Naive B cell (primary cell): Measurements from ENCODE around the gene PRMT5. TPM values are rescaled to one million over a fixed set of nuclear protein-coding genes. Genes with fewer than 3 reads are reported as not detected.
"Not testable (repeated sequence)": the region's sequence is repeated elsewhere in the genome, so short reads cannot be mapped to it uniquely, and the experiment has no call there.

ENCODE experiments used
- ATAC-seq, 2 donors: fragments of 150-1000 bp; cut with Tn5 transposase; 2 replicates each; pipeline ENCODE4 v1.10.0; 2021; ENCODE audit warnings: low read depth in 2 of 2, mild to moderate bottlenecking in 2 of 2, moderate library complexity in 2 of 2
- DNase-seq: peaks from one replicate; pipeline ENCODE4 v3.0.0; 2022
- H3K27ac Mint-ChIP-seq, 6 donors: one replicate each; pipeline ENCODE4 v1.8.0; 2020 to 2022; ENCODE audit warnings: mild to moderate bottlenecking in 6 of 6, mixed read lengths in 6 of 6, moderate library complexity in 5 of 6, inconsistent platforms in 2 of 6
- H3K27me3 Mint-ChIP-seq, 3 donors: one replicate each; pipeline ENCODE4 v1.8.0; 2021 to 2022; ENCODE audit warnings: mixed read lengths in 3 of 3, mild to moderate bottlenecking in 1 of 3
- H3K36me3 Mint-ChIP-seq, 2 donors: one replicate each; pipeline ENCODE4 v1.8.0; 2020 to 2022; ENCODE audit warnings: mixed read lengths in 2 of 2, inconsistent platforms in 1 of 2, mild to moderate bottlenecking in 1 of 2
- H3K4me1 Mint-ChIP-seq, 3 donors: one replicate each; pipeline ENCODE4 v1.8.0; 2020 to 2022; ENCODE audit warnings: mixed read lengths in 3 of 3, inconsistent platforms in 1 of 3, mild to moderate bottlenecking in 1 of 3, moderate library complexity in 1 of 3
- H3K4me3 Mint-ChIP-seq, 8 donors: one replicate each; pipeline ENCODE4 v1.8.0; 2020 to 2022; ENCODE audit warnings: mild to moderate bottlenecking in 8 of 8, mixed read lengths in 8 of 8, moderate library complexity in 8 of 8, inconsistent platforms in 2 of 8
- H3K9me3 Mint-ChIP-seq, 7 donors: one replicate each; pipeline ENCODE4 v1.8.0; 2020 to 2022; ENCODE audit warnings: mixed read lengths in 7 of 7, mild to moderate bottlenecking in 5 of 7, inconsistent platforms in 2 of 7, moderate library complexity in 1 of 7
- polyA plus RNA-seq, 6 donors: library from polyadenylated mRNA; unstranded; fragments of 300-500 nt; fragmentation: Illumina TruSeq; gene quantifications; one replicate each; pipeline ENCODE4 v1.2.3, GENCODE V29; 2021; ENCODE audit warnings: low read depth in 6 of 6

The PRMT5 gene
- polyA plus RNA-seq, 6 donors from 2014 or later, result 43.7 to 67.6 (median 49.9) TPM

DNA sequence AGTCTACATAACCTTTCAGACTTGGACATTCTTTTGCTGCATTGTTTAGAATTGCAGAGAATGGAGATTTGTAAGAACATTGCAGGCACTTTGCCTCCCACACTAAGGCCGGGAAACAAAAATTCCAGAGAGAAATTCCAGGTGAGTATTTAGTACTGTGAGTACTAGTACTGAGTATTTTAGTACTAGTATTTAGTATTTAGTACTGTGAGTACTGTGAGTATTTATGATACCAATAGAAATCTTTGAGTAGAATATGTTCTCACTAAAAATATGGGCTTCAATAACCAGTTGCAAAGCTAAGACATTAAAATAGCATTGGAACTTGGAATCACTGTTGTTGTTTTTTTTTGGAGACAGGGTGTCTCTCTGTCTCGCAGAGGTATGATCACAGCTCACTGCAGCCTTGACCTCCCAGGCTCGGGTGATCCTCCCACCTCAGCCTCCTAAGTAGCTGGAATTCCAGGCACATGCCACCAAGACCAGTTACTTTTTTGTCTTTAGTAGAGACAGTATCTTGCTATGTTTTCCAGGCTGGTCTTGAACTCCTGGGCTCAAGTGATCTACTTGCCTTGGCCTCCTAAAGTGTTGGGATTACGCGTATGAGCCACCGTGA, 33.0 kb upstream of the PRMT5 start:
- Mint-ChIP-seq H3K4me1 (peaks cover 0 to 5% (median 0%) of the 10 kb centered on the region in 3 donors), H3K36me3 (no peaks in the 10 kb centered on the region), H3K9me3 (no peaks in the 10 kb centered on the region), H3K4me3 (no peak overlapping the region), H3K27me3 (no peaks in the 10 kb centered on the region), H3K27ac (no peak overlapping the region)
- no peak for ATAC-seq
- no peak for DNase-seq

DNA sequence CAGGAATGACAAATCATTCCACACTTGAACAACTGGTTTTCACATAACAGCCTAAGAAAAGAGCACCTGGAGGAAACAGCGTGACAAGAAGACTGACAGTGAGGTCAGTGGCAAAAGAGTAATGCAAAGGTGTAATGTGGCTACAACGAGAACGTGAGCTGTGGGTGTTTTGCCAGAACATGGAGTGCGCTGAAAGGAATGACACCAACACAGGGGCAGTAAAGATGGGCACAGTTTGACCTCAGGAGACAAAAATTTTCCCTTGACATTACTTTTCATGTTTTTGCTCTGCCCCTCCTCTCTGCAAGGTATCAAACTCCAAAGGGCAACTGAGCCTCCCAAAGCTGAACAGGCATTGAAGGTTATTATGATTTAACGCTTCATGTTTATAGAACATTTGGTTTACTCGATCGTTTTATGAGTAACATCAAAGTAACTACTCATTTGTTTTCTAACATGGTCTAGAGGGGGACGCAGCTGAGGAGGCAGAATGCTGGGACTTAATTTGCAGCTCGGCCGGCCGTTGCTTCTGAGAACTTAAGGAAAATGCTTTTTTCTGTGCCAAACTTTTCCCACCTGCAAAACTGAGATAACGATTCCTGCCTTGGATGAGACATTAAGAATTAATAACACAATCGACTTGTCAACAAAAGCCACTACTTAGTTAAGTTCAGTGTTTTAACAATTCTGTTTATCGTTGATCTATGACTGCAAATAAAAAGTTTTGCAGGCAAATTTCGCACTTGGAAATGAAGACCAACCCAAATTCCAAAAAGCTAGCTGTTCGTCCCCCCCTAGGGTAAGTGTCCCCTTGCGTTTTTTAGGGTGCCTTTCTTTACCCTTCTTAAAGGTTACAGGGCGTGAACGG, 26.8 kb upstream of the PRMT5 start:
- ATAC-seq (no peak), DNase-seq (no peak)
- Mint-ChIP-seq H3K4me3 (peak overlapping the region; percentile 90 to 96 (median 93)), H3K4me1 (peaks cover 12 to 19% (median 15%) of the 10 kb centered on the region in 3 donors), H3K9me3 (no peaks in the 10 kb centered on the region), H3K27ac (peak overlapping the region in 5 of 6 donors; percentile 34 to 93 (median 77)), H3K36me3 (peaks cover 0 to 4% of the 10 kb centered on the region in 2 donors), H3K27me3 (no peaks in the 10 kb centered on the region)

DNA sequence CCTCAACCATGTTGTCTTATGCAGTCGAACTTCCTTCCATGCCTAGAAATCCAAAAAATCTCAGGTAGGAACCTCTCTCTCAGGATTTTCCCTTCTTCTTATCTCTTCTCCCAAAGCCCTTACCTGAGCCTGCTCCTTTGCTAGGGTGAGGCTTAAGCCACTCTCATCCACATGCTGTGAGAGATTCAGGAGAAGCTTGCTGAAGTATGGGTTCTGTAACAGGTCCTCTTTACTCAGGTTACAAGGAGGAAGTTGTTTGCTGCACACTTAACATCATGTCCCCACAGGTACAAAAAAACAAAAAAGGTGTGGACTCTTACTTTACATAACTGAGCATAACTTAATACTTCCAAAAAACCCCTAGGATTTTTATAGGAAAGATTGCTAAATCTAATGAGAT, 23.2 kb upstream of the PRMT5 start:
- Mint-ChIP-seq H3K4me3 (peak overlapping the region in 1 of 8 donors; percentile 73), H3K27ac (peak overlapping the region in 1 of 6 donors; percentile 47), H3K4me1 (peaks cover 12 to 17% (median 15%) of the 10 kb centered on the region in 3 donors), H3K9me3 (no peaks in the 10 kb centered on the region), H3K27me3 (no peaks in the 10 kb centered on the region), H3K36me3 (peaks cover 5 to 8% of the 10 kb centered on the region in 2 donors)
- ATAC-seq (no peak), DNase-seq (no peak)

DNA sequence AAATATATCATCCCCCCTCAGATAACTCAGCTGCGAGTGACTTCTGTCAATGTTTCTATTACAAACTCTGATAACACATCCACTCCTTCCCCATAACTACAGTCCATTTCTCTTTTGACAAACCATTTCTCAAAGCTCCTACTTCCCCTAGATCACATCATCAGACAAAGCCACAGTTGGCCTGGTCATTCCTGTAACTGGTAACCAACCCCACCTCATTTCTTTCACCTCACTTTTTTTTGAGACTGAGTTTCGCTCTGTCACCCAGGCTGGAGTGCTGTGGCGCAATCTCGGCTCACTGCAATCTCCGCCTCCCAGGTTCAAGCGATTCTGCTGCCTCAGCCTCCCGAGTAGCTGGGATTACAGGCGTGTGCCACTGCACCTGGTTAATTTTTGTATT, 22.6 kb upstream of the PRMT5 start:
- peaks cover 11 to 14% of the 10 kb centered on the region in 2 donors for H3K36me3 Mint-ChIP-seq
- not testable (repeated sequence) for DNase-seq, H3K4me3 Mint-ChIP-seq, H3K27ac Mint-ChIP-seq, ATAC-seq, H3K9me3 Mint-ChIP-seq, H3K27me3 Mint-ChIP-seq
- H3K4me1 Mint-ChIP-seq, result peaks cover 12 to 13% (median 13%) of the 10 kb centered on the region in 3 donors

DNA sequence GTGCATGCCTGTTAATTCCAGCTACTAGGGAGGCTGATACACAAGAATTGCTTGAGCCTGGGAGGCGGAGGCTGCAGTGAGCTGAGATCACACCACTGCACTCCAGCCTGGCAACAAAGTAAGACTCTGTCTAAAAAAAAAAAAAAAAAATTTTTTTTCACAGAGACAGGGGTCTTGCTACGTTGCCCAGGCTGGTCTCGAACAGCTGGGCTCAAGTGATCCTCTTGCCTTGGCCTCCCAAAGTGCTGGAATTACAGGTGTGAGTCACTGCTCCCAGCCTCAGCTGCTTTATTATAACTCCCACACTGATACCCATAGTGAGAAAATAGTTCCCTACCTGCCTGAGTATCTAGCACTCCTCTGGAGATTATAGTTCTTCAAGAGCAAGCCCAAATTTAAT, 16.5 kb upstream of the PRMT5 start:
- Mint-ChIP-seq H3K27ac (no peak overlapping the region), H3K27me3 (no peaks in the 10 kb centered on the region), H3K4me3 (no peak overlapping the region), H3K9me3 (no peaks in the 10 kb centered on the region), H3K4me1 (no peaks in the 10 kb centered on the region), H3K36me3 (peaks cover 12 to 16% of the 10 kb centered on the region in 2 donors)
- DNase-seq, result no peak
- ATAC-seq, result no peak

DNA sequence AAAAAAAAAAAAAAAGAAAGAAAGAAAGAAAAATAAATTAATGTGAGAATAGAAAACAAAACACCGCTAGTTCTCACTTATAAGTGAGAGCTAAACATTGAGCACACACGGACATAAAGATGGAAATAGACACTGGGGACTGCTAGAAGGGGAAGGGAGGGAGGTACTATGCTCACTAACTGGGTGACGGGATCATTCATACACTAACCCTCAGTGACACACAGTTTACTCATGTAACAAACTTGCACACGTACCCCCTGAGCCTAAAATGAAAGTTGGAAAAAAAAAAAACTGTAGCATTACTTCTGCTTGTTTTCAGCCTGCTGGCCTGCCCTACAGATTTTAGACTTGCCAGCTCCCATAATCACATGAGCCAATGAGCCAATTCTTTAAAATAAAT, 10.5 kb upstream of the PRMT5 start:
- no peaks in the 10 kb centered on the region for H3K36me3 Mint-ChIP-seq
- no peaks in the 10 kb centered on the region for H3K27me3 Mint-ChIP-seq
- DNase-seq (no peak), ATAC-seq (no peak)
- peak overlapping the region in 1 of 6 donors; percentile 35 for H3K27ac Mint-ChIP-seq
- H3K4me1 Mint-ChIP-seq, result no peaks in the 10 kb centered on the region
- no peak overlapping the region for H3K4me3 Mint-ChIP-seq
- no peaks in the 10 kb centered on the region for H3K9me3 Mint-ChIP-seq

DNA sequence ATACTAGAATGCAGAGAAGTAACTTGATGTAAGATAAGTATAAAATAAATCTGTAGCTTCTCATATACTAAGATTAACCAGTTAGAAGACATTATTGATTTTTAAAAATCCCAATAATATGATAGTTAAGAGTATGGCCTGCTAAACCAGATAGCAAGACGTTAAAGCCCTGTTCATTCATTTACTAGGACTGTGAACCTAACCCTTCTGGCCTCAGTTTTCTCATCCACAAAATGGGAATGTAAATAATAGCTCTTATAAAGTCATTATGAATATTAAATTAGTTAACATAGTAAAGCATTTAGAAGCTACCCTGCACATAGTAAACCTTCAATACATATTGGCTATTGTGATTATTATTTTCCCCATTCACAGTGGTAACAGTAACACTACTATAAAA, 6.0 kb upstream of the PRMT5 start:
- Mint-ChIP-seq H3K27ac (no peak overlapping the region), H3K4me3 (peak overlapping the region in 1 of 8 donors; percentile 5), H3K27me3 (no peaks in the 10 kb centered on the region), H3K9me3 (no peaks in the 10 kb centered on the region), H3K4me1 (peaks cover 0 to 13% (median 6%) of the 10 kb centered on the region in 3 donors), H3K36me3 (no peaks in the 10 kb centered on the region)
- DNase-seq, result no peak
- ATAC-seq, result no peak

DNA sequence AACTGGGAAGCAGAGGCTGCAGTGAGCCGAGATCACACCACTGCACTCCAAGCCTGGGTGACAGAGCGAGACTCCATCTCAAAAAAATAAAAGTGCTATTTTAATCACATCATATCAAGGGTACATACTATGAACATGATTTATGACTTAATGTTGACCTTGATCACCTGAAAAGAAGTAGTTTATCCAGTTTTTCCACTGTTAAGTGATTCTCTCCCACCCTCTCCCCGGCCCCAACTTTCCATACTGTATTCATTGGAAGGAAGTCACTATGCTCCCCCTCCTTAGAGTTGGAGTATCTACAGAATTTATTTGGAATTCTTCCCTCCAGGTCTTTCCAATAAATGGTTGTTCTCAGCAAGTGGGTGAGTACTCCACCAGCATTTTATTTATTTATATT, 3.0 kb upstream of the PRMT5 start:
- Mint-ChIP-seq H3K36me3 (no peaks in the 10 kb centered on the region), H3K4me3 (peak overlapping the region in 2 of 8 donors; percentile 24 to 47), H3K27ac (peak overlapping the region in 1 of 6 donors; percentile 10)

DNA sequence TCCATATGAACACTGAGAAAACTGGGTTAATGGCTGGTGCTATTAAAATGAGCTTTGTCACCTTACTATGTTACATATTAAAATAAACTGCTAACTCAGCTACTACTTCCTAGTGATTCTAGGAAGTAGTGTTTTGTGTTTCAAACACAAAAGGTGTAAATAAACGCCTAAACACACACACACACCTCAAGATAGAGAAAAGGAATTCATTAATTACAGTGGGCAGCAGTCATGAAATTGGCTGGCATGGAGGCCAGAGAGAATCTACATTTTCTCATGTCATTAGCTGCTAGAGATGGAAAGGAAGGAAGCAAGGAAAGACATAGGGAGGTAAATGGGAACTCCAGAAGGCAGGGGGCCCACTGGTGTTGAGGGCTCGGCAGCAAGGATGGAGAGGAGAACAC, 787 bp upstream of the PRMT5 start:
- H3K36me3 Mint-ChIP-seq, result no peaks in the 10 kb centered on the region
- DNase-seq, result no peak
- no peak overlapping the region for H3K4me3 Mint-ChIP-seq
- ATAC-seq, result peak in 1 of 2 donors; percentile 6
- no peak overlapping the region for H3K27ac Mint-ChIP-seq
- peaks cover 5 to 13% (median 12%) of the 10 kb centered on the region in 3 donors for H3K4me1 Mint-ChIP-seq
- H3K27me3 Mint-ChIP-seq, result no peaks in the 10 kb centered on the region
- no peaks in the 10 kb centered on the region for H3K9me3 Mint-ChIP-seq

More for the DNA sequence above, 3.0 kb upstream of the PRMT5 start:
- no peak for DNase-seq
- H3K27me3 Mint-ChIP-seq, result no peaks in the 10 kb centered on the region
- peaks cover 0 to 13% (median 8%) of the 10 kb centered on the region in 3 donors for H3K4me1 Mint-ChIP-seq
- H3K9me3 Mint-ChIP-seq, result no peaks in the 10 kb centered on the region
- ATAC-seq, result no peak

DNA sequence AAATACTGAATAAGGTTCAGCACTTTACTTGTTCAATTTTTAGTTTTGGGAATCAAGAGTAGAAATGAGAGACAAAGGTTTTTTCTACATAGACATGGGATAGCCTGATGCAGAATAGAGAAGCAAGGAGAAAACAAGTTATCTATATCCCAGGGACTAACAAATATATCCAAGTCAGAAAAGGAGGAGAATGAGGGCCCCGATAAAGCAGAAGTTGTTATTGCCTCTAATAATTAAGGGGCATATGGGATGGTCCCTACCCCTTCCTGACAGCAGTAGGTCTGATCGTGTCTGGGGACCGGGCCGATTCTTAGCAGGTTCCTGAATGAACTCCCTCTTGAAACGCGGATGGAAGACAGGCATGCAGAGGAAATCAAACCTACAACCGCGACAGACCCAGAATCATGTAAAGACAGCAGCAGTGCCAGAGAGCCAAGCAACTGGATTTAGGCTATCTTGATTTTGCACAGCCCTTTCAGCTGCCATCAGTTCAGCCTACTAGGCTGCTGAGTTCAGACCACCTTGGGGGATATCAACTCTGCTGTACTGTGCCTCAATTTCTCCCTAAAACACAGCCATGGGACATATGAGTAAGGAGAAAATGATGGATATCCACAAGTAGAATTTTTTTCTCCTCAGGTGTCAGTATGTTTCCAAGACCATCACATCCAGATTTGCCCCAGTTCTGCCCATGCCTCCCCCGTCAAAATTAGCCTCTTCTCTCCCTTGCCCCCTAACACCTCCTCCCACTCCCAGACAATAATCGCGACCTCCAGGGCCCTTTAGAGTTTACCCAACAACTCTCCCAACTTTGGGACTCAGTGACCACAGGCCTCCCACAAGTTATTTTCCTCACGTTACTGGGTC, 706 bp downstream of the PRMT5 start:
- no peaks in the 10 kb centered on the region for H3K27me3 Mint-ChIP-seq
- DNase-seq, result no peak

DNA sequence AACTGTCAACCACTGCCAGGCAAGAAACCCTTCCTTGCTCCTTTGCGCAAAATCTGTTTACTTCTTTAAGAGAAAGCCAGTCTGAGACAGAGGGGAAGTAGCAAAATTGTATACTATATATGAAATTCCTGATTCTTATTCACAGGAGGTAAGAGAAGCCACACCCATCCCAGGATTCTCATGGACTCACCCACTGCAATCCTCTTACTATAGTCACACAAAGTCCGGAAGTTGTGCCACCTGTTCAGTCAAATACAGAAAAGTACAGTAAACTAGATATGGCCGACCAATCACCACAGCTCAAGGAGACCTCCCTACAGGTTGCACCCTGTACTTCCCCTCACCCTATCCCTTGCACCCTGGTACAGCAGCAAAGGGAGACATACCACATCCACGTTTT, 2.9 kb downstream of the PRMT5 start:
- peak overlapping the region in 4 of 8 donors; percentile 35 to 63 (median 52) for H3K4me3 Mint-ChIP-seq
- DNase-seq (no peak), ATAC-seq (no peak)
- H3K27ac Mint-ChIP-seq, result no peak overlapping the region
- peaks cover under 1 to 17% of the 10 kb centered on the region in 2 donors for H3K36me3 Mint-ChIP-seq
- H3K27me3 Mint-ChIP-seq, result no peaks in the 10 kb centered on the region
- peaks cover 0 to 12% (median 5%) of the 10 kb centered on the region in 3 donors for H3K4me1 Mint-ChIP-seq
- no peaks in the 10 kb centered on the region for H3K9me3 Mint-ChIP-seq

More for the DNA sequence above, 706 bp downstream of the PRMT5 start:
- no peaks in the 10 kb centered on the region for H3K36me3 Mint-ChIP-seq
- no peak for ATAC-seq
- no peaks in the 10 kb centered on the region for H3K9me3 Mint-ChIP-seq
- H3K4me3 Mint-ChIP-seq, result no peak overlapping the region
- peaks cover 5 to 12% (median 9%) of the 10 kb centered on the region in 3 donors for H3K4me1 Mint-ChIP-seq
- H3K27ac Mint-ChIP-seq, result peak overlapping the region in 2 of 6 donors; percentile 40 to 44

DNA sequence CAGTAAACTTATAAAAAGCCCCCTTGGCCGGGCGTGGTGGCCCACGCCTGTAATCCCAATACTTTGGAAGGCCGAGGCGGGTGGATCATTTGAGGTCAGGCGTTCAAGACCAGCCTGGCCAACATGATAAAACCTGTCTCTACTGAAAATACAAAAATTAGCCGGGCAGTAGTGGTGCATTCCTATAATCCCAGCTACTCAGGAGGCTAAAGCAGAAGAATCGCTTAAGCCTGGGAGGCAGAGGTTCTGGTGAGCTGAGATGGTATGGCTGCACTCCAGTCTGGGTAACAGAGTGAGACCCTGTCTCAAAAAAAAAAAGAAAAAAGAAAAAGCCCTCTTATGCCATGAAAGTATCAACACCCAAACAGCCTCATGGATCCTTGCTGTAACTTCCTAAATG, 3.7 kb downstream of the PRMT5 start:
- Mint-ChIP-seq H3K9me3 (no peaks in the 10 kb centered on the region), H3K27me3 (no peaks in the 10 kb centered on the region), H3K36me3 (peaks cover 5 to 22% of the 10 kb centered on the region in 2 donors), H3K27ac (no peak overlapping the region), H3K4me3 (peak overlapping the region in 1 of 8 donors; percentile 48), H3K4me1 (peaks cover 0 to 12% (median 5%) of the 10 kb centered on the region in 3 donors)
- DNase-seq, result no peak
- no peak for ATAC-seq

DNA sequence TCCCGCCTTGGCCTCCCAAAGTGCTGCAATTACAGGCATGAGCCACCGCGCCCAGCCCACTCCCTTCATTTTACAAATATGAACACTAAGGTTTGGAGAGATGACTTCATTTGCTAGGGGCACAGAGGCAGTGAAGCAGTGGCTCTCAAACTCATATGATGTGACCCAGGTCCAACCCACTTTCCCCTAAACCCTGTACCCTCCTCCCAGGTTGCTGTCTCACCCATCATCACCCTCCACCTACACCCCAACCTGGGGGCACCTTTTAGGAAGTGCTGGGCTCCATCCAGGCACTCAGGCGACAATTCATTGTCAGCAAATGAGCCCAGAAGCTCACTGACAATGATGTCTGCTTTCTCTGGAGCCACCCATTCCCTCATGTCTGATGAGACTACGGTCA, 5.4 kb downstream of the PRMT5 start:
- Mint-ChIP-seq H3K4me1 (peaks cover 14 to 18% (median 17%) of the 10 kb centered on the region in 3 donors), H3K36me3 (peaks cover 9 to 25% of the 10 kb centered on the region in 2 donors), H3K9me3 (no peaks in the 10 kb centered on the region), H3K4me3 (no peak overlapping the region), H3K27ac (peak overlapping the region in 3 of 6 donors; percentile 26 to 84 (median 43)), H3K27me3 (no peaks in the 10 kb centered on the region)
- ATAC-seq, result no peak
- no peak for DNase-seq
